Lower leg skin (tissue), 4 donors: ENCODE results near the gene GALT. TPM values are rescaled to one million over a fixed set of nuclear protein-coding genes. Genes with fewer than 3 reads are reported as not detected.

Experiments used
- DNase-seq, 2 donors: peaks; one replicate each; pipeline ENCODE4 v3.0.0-alpha.2; 2019; ENCODE audit warnings: low spot score in 2 of 2
- H3K4me3 ChIP-seq: fragments of 200-600 bp; sonication (generic); 2 replicates; pipeline ENCODE4 v1.5.1; 2017; ENCODE audit warnings: mild to moderate bottlenecking, low read depth; ENCODE audit not compliant: poor library complexity, severe bottlenecking
- CTCF ChIP-seq, 3 donors: fragments of 450-650 bp; IDR thresholded peaks; one replicate each; pipeline ENCODE4 v1.5.1; 2016; ENCODE audit warnings: antibody characterized with exemption in 3 of 3, mild to moderate bottlenecking in 3 of 3, moderate library complexity in 2 of 3
- POLR2A ChIP-seq, 2 donors: fragments of 450-650 bp; IDR thresholded peaks; one replicate each; pipeline ENCODE4 v1.6.1; 2016 to 2017; ENCODE audit warnings: antibody characterized with exemption in 2 of 2, mild to moderate bottlenecking in 1 of 2, moderate library complexity in 1 of 2
- WGBS, 2 donors: methylation state at CpG; one replicate each; pipeline ENCODE4 v1.1.5; 2018; 5-methylcytosine and 5-hydroxymethylcytosine counted together
- intact Hi-C: fragments of 100-400 bp; cut with DNase I; formaldehyde crosslinking; loops from one replicate; pipeline ENCODE4 v1.15.0; 2023; ENCODE audit warnings: low total_unique reads
- total RNA-seq, 4 donors: library from RNA; depleted of rRNA; stranded (reverse); fragments of >200 nt; gene quantifications; one replicate each; pipeline ENCODE4 v1.1.0, GENCODE V29; 2016

The GALT gene
- 10 to 100 TPM; 41.2 to 84.9 (median 55.5) TPM for total RNA-seq

- intact Hi-C loops = no loop called here
- 5 to 7% methylated on average over 28 to 39 of the region's 43 CpGs for WGBS, 2 donors
Measured at GRCh38 chr9:34646211-34647083, at the start of gene GALT. GALT (plus strand) TSS chr9:34646675; CDS start chr9:34646705, 30 bp downstream.

GRCh38 chr9:34599546-34599945 is 46.9 kb upstream of the GALT start:
- no peak for DNase-seq
- 41 to 63% methylated on average over 1 of the region's 1 CpG for WGBS, 2 donors
- TF ChIP-seq CTCF (IDR thresholded peaks at IDR 0.05) = no peak
- TF ChIP-seq POLR2A (IDR thresholded peaks at IDR 0.05) = no peak
- intact Hi-C loops = loop anchor here (10.0 kb wide), 1 partner anchor 165 kb away; no protein-coding TSS in a partner anchor
- no peak overlapping the region for H3K4me3 ChIP-seq

More at GRCh38 chr9:34646211-34647083, at the start of gene GALT:
- DNase-seq = peak; percentile 92 to 99
- TF ChIP-seq CTCF (IDR thresholded peaks at IDR 0.05) (peak in 1 of 3 donors; percentile 30), POLR2A (IDR thresholded peaks at IDR 0.05) (no peak)
- H3K4me3 ChIP-seq = peak within 1 kb of the TSS; percentile 58

GRCh38 chr9:34600908-34601307 is 45.6 kb upstream of the GALT start:
- intact Hi-C loops = no loop called here
- no peak for TF ChIP-seq CTCF (IDR thresholded peaks at IDR 0.05)
- no peak for TF ChIP-seq POLR2A (IDR thresholded peaks at IDR 0.05)
- 17 to 20% methylated on average over 1 of the region's 1 CpG for WGBS, 2 donors
- H3K4me3 ChIP-seq = no peak overlapping the region
- DNase-seq = no peak

- H3K4me3 ChIP-seq = no peak overlapping the region
- 75 to 77% methylated on average over 6 of the region's 6 CpGs for WGBS, 2 donors
- intact Hi-C loops = no loop called here
- no peak for TF ChIP-seq CTCF (IDR thresholded peaks at IDR 0.05)
- no peak for TF ChIP-seq POLR2A (IDR thresholded peaks at IDR 0.05)
- no peak for DNase-seq
Measured at GRCh38 chr9:34601937-34602573, 44.4 kb upstream of the GALT start.

- no peak overlapping the region for H3K4me3 ChIP-seq
- intact Hi-C loops = no loop called here
- TF ChIP-seq POLR2A (IDR thresholded peaks at IDR 0.05) = no peak
- TF ChIP-seq CTCF (IDR thresholded peaks at IDR 0.05) = peak in 1 of 3 donors; percentile 48
- peak; percentile 80 to 97 for DNase-seq
- WGBS, 2 donors = 64 to 66% methylated on average over 4 of the region's 4 CpGs
Measured at GRCh38 chr9:34603610-34604231, 42.8 kb upstream of the GALT start.
